Activated effector memory CD4-positive, alpha-beta T cell treated with Interleukin-2 at 50 U/mL for 16 hours (primary cell): ENCODE data around the gene MED23.
A peak's percentile ranks its signal among the peaks of the same experiment; 100 is the strongest.
"Not testable (repeated sequence)": the region's sequence is repeated elsewhere in the genome, so short reads cannot be mapped to it uniquely, and the experiment has no call there.

Experiments used
- DNase-seq: peaks from one replicate; pipeline ENCODE4 v3.0.0-alpha.2; 2020

Gene MED23

DNA sequence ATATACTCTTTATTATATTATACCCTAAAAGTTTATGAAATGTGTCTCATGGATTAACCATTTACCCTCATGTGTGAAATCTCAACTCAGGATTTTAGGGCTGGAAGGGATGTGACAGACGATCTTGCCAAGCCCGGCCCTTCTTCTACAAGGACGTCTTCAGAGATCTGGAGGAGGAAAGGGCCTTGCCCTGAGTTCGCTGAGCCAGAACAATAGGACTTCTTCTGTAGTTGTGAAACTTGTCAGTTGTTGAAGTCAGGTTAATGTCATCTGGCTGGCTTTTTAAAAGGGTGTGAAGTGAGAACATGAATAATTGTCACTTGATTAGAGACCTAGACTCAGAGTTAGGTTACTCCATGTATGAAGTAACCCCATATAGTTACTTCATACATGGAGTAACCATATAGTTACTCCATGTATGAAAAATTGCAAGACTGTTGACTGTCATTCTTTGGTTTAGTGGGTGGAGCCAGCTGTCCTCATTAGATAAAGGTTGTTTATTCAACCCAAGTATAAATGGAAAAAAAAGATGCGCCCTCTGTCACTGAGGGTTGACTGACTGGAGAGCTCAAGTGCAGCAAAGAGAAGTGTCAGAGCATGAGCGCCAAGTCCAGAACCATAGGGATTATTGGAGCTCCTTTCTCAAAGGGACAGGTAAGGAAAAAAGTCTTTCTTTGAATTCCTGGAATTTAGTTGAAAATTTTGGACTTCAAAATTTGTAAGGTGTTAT is 55.2 kb downstream of the MED23 start, which contains the start of gene ARG1:
Gene ARG1 (plus strand): TSS at position 541 of the 730 bp plus-strand sequence. CDS start 57 bp downstream, at position 598.
- DNase-seq = no peak

DNA sequence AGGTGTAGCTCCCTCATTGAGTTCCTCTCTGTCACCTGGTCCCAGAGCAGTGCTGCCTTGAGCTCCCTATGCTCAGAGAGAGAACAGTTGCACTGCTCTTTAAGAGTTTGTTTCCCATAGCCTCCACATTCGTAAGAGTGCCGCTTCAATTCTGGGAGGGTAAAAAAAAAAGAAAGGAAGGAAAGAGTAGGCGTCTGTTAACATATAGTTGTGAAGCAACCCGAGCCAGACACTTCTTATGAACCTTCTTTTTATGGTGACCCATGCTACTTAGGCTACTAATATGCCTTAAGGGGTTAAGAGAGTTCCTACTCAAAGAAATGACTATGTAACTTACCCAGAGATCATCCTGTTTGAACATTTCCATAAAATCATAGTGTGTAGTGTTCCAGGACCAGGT is 59.3 kb downstream of the MED23 start:
- DNase-seq = no peak

DNA sequence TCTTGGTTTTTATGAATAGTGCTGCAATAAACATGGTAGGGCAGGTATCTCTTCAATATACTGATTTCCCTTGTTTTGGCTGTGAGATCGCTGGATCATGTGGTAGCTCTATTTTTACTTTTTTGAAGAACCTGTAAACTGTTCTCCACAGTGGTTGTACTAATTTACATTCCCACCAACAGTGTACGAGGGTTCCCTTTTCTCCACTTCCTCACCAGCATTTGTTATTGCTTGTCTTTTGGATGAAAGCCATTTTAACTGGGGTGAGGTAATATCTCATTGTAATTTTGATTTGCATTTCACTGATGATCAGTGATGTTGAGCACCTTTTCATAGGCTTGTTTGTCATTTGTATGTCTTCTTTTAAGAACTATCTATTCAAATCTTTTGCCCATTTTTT is 63.0 kb downstream of the MED23 start:
- no peak for DNase-seq

DNA sequence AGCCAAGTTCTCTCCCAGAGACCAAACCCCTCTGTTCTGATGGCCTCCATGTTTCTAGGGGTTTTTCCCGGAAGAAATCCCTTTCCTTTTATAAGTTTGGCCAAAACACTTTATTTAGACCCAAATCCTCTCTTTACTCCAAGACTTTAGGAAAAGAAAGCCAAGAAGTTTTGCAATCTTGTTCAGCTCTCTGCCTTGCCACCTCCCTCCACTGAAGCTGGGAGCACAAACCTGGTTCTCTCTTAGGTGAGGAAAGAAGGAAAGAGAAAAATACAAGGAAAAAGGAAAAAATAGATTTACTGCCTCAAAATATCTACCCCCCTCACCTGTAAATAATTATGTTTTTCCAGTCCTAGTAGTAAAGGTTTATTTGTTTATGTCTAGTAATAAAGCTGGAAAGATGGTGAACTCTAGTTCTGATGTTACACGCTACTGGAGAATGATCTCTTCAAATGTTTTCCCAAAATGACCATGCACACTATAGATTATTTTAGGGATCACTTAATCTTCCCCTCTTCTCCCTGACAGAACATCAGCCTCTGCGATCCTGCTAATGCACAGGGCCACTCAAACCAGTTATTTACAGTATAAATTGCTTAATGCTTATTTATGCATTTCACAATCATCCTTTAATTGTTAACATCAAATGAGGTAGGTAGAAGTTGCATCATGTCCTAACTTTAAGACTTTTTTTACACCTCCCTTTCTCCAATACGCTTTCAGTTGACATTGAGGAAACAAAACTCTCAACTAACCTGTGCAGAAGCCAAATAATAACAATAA is 65.9 kb downstream of the MED23 start:
- DNase-seq = no peak

DNA sequence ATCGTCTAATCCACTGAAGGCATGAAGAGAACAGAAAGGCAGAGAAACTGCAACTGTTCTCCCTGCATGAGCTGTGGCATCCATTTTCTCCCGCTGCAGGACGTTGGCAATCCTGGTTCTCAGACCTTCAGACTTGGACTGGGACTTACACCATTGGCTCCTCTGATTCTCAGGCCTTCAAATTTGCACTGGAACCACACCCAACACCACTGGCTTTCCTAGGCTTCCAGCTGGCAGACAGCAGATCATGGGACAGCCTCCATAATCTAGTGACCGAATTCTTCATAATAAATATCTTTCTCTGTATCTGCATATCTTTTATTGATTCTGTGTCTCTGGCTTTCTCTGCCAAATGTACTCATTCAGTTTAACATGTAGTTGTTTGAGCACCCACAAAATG is 69.1 kb downstream of the MED23 start:
- DNase-seq = no peak

DNA sequence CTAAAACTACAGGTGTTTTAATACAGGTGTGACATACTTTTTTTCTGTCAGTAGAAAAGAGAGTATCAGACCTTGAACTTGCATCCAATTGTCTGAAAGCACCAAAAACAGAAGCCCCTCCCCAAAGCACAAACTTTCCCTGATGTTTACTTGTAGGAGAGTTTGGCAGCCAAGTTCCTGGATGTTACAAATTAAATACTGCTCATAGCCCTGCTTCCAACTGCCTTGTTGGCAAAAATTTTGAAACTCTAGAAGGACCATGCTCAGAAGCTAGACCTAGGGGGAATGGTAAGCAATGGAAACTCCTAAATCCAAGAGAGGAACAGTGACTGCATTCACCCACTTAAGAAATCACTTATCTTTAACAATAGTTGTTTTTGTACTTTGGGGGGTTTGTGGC is 72.0 kb downstream of the MED23 start:
- DNase-seq = no peak

DNA sequence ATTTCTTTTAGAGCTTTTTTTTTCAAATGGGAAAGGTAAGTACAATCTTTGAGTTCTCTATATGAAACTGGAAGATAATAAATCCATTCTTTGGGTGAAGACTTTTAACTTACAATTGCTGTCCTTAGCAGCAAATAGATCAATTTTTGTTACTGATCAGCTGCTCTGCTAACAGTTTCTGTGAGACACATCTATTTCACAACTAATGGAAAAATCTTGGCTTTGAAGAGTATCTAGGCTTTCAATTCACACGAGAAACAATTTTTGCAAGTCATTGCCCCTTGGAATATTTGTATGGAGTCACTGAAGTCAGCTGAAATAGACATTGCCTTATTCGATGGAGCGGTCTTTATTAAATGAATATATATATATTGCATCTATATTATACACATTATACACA is 75.5 kb downstream of the MED23 start:
- DNase-seq = no peak

DNA sequence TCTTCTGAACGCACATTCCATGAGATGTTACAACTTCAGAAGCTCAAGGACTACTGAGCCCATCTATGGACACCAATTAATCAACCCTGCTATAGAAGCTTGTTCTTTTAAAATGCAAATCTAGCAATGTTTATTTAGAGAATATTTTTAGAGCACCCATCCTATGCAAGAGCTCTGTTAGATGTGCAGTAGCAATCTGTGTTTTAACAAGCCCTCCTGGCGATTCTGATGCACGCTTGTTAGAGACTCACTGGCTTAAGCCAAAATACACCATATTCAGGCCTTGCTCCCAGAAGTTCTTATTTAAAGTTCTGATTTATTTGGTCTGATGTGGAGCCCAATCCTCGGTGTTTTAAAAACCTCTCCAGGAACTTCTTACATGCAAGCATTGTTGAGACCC is 76.1 kb downstream of the MED23 start:
- no peak for DNase-seq

DNA sequence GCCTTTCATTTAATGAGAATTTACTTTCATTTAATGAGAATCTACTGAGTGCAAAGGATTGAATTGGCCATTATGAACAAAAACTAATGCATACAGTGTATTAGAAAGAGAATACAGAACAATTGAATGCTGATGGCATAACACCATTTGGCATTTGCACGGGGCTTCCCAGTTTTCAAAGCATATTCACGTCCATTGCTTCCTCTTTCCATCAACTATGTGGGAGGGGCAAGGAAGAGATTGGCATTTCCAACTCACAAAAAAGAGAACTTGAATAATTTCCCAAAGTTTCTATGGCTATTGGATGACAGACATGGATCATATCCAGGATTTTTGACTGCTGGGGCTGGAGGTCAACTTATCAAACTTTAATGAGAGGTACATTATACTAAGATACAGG is 78.2 kb downstream of the MED23 start:
- DNase-seq = no peak

DNA sequence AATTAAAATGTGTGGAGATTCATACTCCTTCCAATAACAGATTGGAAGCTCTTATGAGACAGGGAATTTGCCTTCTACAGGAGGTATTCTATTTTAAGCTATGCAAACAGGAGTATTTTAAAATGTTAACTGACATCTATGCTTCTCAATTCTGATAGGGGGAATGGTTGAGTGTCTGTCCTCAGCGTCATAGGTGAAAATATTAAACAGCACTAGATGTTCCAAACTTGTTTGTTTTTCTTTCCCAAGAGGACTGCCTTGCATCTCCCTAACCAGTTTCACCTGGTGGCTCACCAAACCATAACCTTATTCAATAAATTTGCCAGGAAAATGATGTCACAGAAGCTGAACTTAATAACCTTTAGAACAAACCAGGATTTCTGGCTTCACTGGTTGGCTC is 79.6 kb downstream of the MED23 start:
- DNase-seq = no peak

DNA sequence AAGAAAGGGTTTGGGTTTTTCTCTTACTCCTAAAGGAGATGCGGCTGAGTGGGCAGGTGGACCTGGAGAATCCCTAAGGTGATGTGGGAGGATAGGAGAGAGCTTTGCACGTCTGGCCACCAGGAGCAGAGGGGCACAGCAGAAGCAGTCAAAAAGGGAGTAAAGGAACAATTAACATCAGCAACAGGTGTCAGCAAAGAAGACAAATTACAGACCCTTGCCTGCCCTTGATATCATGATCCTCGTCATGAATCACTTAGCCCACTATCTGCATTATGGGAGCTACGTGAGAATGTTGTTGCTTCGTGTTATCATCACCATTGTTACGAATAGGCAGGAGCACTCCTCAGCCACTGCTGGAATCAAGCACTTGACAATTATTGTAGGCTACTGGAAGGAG is 80.6 kb downstream of the MED23 start:
- no peak for DNase-seq

DNA sequence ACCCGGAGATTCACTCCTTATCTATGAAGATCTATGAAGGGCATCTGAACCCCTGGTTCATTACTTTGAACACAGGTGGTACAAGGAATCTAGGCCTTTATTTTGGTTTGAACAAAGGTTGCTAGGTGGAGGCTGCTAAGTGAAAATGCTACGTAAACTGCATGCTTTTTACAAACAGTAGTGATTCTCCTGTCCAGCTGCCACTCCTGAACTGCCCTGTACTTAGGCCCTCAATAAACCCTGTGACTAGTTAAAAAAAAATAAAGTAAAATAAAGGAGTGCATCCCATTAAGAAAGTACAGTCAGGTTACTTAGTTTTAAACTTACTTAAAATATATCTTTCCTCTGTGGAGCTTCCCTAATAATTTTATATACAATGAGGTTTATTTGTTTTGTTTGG is 82.7 kb downstream of the MED23 start:
- no peak for DNase-seq

DNA sequence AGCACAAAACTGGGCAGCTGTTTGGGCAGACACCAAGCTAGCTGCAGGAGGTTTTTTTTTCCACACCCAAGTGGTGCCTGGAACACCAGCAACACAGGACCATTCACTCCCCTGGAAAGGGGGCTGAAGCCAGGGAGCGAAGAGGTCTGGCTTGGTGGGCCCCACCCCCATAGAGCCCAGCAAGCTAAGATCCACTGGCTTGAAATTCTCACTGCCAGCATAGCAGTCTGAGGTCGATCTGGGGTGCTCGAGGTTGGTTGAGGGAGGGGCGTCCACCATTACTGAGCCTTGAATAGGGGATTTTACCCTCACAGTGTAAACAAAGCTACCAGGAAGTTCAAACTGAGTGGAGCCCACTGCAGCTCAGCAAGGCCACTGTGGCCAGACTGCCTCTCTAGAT is 89.4 kb downstream of the MED23 start:
- DNase-seq = not testable (repeated sequence)

DNA sequence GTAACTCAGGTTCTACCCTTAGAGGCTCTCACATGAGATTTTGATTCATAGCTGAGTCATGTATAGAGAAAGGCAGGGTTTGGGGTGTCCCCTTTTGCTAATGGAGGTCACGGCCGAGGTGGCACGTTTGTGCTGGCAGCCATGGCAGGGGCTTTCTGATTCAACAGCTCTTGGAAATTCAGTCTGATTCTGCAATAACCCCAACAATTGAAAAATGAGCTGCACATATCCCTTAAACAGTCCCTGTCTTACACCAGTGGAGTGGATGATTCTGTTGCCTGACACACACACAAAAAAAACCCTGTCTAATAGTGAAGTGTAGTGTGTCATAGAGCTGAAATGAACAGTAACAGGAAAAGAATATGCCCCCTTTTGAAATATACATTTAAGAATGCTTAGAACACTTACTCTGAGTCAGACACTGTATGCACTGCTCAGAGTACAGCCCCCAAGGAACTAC is 95.4 kb downstream of the MED23 start:
- DNase-seq = no peak

DNA sequence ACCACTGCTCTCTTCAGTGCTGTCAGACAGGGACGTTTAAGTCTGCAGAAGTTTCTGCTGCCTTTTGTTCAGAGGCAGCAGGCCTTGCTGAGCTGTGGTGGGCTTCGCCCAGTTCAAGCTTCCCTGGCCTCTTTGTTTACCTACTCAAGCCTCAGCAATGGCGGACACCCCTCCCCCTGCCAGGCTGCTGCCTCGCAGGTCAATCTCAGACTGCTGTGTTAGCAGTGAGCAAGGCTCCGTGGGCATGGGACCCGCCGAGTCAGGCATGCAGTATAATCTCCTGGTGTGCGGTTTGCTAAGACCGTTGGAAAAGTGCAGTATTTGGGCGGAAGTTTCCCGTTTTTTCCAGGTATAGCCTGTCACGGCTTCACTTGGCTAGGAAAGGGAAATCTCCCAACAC is 96.4 kb downstream of the MED23 start:
- not testable (repeated sequence) for DNase-seq

DNA sequence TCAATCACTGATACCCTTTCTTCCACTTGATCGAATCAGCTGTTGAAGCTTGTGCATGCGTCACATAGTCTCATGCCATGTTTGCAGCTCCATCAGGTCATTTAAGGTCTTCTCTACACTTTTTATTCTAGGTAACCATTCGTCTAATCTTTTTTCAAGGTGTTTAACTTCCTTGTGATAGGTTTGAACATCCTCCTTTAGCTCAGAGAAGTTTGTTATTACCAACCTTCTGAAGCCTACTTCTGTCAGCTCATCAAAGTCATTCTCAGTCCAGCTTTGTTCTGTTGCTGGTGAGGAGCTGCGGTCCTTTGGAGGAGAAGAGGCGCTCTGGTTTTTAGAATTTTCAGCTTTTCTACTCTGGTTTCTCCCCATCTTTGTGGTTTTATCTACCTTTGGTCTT is 97.1 kb downstream of the MED23 start:
- not testable (repeated sequence) for DNase-seq

DNA sequence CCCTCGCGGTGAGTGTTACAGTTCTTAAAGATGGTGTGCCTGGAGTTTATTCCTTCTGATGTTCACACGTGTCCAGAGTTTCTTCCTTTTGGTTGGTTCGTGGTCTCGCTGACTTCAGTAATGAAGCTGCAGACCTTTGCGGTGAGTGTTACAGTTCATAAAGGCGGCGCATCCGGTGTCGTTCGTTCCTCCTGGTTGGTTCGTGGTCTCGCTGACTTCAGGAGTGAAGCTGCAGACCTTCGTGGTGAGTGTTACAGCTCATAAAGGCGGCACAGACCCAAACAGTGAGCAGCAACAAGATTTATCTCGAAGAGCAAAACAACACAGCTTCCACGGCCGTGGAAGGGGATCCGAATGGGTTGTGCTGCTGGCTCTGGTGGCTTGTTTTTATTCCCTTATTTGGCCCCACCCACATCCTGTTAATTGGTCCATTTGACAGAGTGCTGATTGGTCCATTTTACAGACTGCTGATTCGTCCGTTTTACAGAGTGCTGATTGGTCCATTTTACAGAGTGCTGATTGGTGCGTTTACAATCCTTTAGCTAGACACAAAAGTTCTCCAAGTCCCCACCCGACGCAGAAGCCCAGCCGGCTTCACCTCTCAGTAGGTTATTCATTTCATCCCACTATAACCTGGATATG is 103.2 kb downstream of the MED23 start:
- peak; percentile 20 for DNase-seq

DNA sequence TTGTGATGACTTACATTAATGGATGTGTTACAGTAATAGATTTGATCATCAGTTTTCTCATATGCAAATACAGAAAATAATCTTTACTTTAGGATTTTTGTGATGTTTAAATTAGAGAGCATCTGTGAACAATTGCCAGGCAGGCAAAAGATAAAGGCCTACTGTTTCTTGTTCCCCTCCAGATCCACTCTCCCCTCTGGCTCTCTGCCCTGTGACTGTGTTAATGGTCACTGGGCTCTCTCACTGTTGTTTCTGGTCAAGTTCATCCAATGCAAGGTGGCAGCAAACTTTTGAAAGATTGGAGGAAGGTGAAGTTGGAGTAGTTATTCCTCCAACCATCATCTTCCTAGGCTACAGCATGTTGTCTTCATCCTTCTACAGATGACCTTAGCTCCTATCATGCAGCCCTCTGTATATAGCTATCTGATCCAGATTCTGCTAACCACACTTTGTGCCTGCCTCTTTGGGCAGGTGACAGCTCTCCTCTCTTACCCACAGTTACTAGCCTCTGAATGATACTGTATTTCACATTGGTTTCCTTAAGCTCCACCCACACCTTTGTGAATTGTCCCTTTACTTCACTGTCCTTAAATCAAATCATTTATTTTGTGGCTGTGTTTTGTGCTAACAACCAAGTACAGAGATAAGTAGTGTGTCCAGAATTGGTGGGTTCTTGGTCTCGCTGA is 103.9 kb downstream of the MED23 start:
- no peak for DNase-seq
